CD14-positive monocyte (primary cell): ENCODE results near the gene SGO1. TPM values are rescaled to one million over a fixed set of nuclear protein-coding genes. Genes with fewer than 3 reads are reported as not detected.

ENCODE experiments used
- DNase-seq, 3 donors: peaks; one replicate each; pipeline ENCODE4 v3.0.0-alpha.2; 2011 to 2022
- H2AFZ ChIP-seq: 2 replicates; pipeline ENCODE4 v1.6.0; 2012; ENCODE audit warnings: mild to moderate bottlenecking, low read depth, low read length, inconsistent platforms; ENCODE audit not compliant: insufficient read depth, poor library complexity, severe bottlenecking
- H3K27ac ChIP-seq, 2 donors: 1 replicate in 1 of 2; 2 replicates in 1 of 2; pipeline ENCODE4 v1.5.1; 2012 to 2013; ENCODE audit warnings: low read length in 2 of 2, control low read depth in 1 of 2, inconsistent platforms in 1 of 2, low read depth in 1 of 2, mild to moderate bottlenecking in 1 of 2
- H3K27me3 ChIP-seq, 2 donors: one replicate each; pipeline versions ENCODE4 v1.6.0 to v1.6.1; 2011 to 2013; ENCODE audit warnings: low read length in 2 of 2; ENCODE audit not compliant: control insufficient read depth in 2 of 2, insufficient read depth in 2 of 2
- H3K36me3 ChIP-seq, 2 donors: replicated peaks in 1 of 2; 1 replicate in 1 of 2; 2 replicates in 1 of 2; pipeline versions ENCODE4 v1.5.1 to v1.6.1; 2012 to 2013; ENCODE audit warnings: low read length in 2 of 2, control low read depth in 1 of 2, inconsistent platforms in 1 of 2, mild to moderate bottlenecking in 1 of 2; ENCODE audit not compliant: insufficient read depth in 2 of 2, control insufficient read depth in 1 of 2
- H3K4me1 ChIP-seq, 2 donors: 1 replicate in 1 of 2; 2 replicates in 1 of 2; pipeline versions ENCODE4 v1.5.1 to v1.6.1; 2012 to 2013; ENCODE audit warnings: low read length in 2 of 2, control low read depth in 1 of 2, inconsistent platforms in 1 of 2, mild to moderate bottlenecking in 1 of 2, moderate library complexity in 1 of 2; ENCODE audit not compliant: insufficient read depth in 2 of 2, control insufficient read depth in 1 of 2
- H3K4me2 ChIP-seq: replicated peaks from 2 replicates; pipeline ENCODE3; 2012; ENCODE audit warnings: low read length, moderate library complexity, mild to moderate bottlenecking; ENCODE audit not compliant: poor library complexity, severe bottlenecking; ENCODE audit errors: extremely low read depth
- H3K4me3 ChIP-seq, 3 experiments: fragments of 200-600 bp in 1 of 3; sonication (generic) in 1 of 3; replicated peaks in 1 of 3; 1 replicate in 2 of 3; 2 replicates in 1 of 3; pipeline ENCODE4 v1.5.1; 2011 to 2013; ENCODE audit warnings: low read length in 3 of 3, mild to moderate bottlenecking in 3 of 3, control low read depth in 2 of 3, low read depth in 2 of 3, inconsistent platforms in 1 of 3, moderate library complexity in 1 of 3
- H3K79me2 ChIP-seq: 2 replicates; pipeline ENCODE4 v1.6.0; 2012; ENCODE audit warnings: mild to moderate bottlenecking, control low read depth, inconsistent platforms, low read length, moderate library complexity; ENCODE audit not compliant: insufficient read depth
- H3K9ac ChIP-seq: 2 replicates; pipeline ENCODE4 v1.6.0; 2017; ENCODE audit warnings: low read length, mild to moderate bottlenecking; ENCODE audit not compliant: insufficient read depth, poor library complexity, severe bottlenecking
- H3K9me3 ChIP-seq, 2 donors: replicated peaks in 1 of 2; 1 replicate in 1 of 2; 2 replicates in 1 of 2; pipeline versions ENCODE4 v1.5.1 to v1.6.1; 2012 to 2013; ENCODE audit warnings: low read length in 2 of 2, control low read depth in 1 of 2; ENCODE audit not compliant: control insufficient read depth in 1 of 2, insufficient read depth in 1 of 2
- H4K20me1 ChIP-seq: 2 replicates; pipeline ENCODE4 v1.6.0; 2012; ENCODE audit warnings: mild to moderate bottlenecking, low read length, control low read depth, moderate library complexity; ENCODE audit not compliant: insufficient read depth
- H3K27ac Mint-ChIP-seq, 7 donors: one replicate each; pipeline ENCODE4 v1.8.0; 2020; ENCODE audit warnings: mild to moderate bottlenecking in 7 of 7, mixed read lengths in 7 of 7, moderate library complexity in 6 of 7, inconsistent platforms in 2 of 7
- H3K27me3 Mint-ChIP-seq, 3 donors: one replicate each; pipeline ENCODE4 v1.8.0; 2021 to 2022; ENCODE audit warnings: low read depth in 3 of 3, mild to moderate bottlenecking in 3 of 3, mixed read lengths in 3 of 3, moderate library complexity in 3 of 3, inconsistent platforms in 1 of 3
- H3K36me3 Mint-ChIP-seq, 2 donors: one replicate each; pipeline ENCODE4 v1.8.0; 2020; ENCODE audit warnings: mixed read lengths in 2 of 2, inconsistent platforms in 1 of 2, mild to moderate bottlenecking in 1 of 2
- H3K4me1 Mint-ChIP-seq: one replicate; pipeline ENCODE4 v1.8.0; 2020; ENCODE audit warnings: mild to moderate bottlenecking, mixed read lengths
- H3K4me3 Mint-ChIP-seq, 2 donors: one replicate each; pipeline ENCODE4 v1.8.0; 2020; ENCODE audit warnings: mild to moderate bottlenecking in 2 of 2, mixed read lengths in 2 of 2, moderate library complexity in 1 of 2
- H3K9me3 Mint-ChIP-seq, 7 donors: one replicate each; pipeline ENCODE4 v1.8.0; 2020 to 2022; ENCODE audit warnings: mixed read lengths in 7 of 7, mild to moderate bottlenecking in 6 of 7, moderate library complexity in 6 of 7, inconsistent platforms in 2 of 7
- WGBS: methylation state at CpG from one replicate; pipeline ENCODE4 v1.1.5; 2013; ENCODE audit warnings: missing lambda C conversion rate; ENCODE audit not compliant: insufficient coverage; 5-methylcytosine and 5-hydroxymethylcytosine counted together
- intact Hi-C, 2 donors: fragments of 100-400 bp; cut with micrococcal nuclease; formaldehyde crosslinking; loops; one replicate each; pipeline versions ENCODE4 v1.15.0 to v1.15.1; 2023
- polyA plus RNA-seq, 3 donors: library from polyadenylated mRNA; depleted of rRNA in 1 of 3; unstranded in 2 of 3; stranded (reverse) in 1 of 3; fragments of 300-500 nt in 2 of 3; fragments of >200 nt in 1 of 3; fragmentation: Illumina TruSeq in 2 of 3; gene quantifications; 1 replicate in 2 of 3; 2 replicates in 1 of 3; pipeline ENCODE4 v1.2.3, GENCODE V29; 2012 to 2021
- TF ChIP-seq, protein P1 (sequence below): fragments of 200-600 bp; IDR thresholded peaks from one replicate; pipeline ENCODE4 v1.8.0; 2022; ENCODE audit warnings: antibody characterized with exemption, mild to moderate bottlenecking

Gene SGO1
- polyA plus RNA-seq, 3 donors = 0.07 to 0.42 (median 0.15) TPM

DNA sequence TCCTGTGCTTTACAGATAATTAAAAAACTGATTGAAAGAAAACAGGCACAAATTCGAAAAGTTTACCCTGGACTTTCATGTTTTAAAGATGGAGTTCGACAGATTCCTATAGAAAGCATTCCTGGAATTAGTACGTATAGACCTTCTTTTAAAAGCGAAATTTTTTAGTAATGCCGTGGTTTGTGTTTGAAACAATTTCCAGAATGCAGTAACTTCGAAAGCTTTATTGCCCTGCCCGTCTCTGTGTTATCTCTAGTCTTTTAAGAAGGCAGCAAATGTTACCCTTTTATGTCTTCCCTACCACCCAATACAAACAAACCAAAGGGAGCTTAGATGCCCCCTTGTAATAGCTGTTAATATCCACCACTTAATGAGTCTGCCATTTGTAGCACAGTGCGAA, 39.7 kb downstream of the SGO1 start:
- H3K27ac Mint-ChIP-seq = no peak overlapping the region
- intact Hi-C loops = no loop called here
- Histone ChIP-seq H3K4me1 (peaks cover 0 to 2% of the 10 kb centered on the region in 2 donors), H3K4me3 (no peak overlapping the region), H3K79me2 (no peaks in the 10 kb centered on the region), H3K9ac (no peak overlapping the region), H2AFZ (no peak overlapping the region), H4K20me1 (no peaks in the 10 kb centered on the region), H3K36me3 (peaks cover 35 to 76% of the 10 kb centered on the region in 2 donors), H3K27me3 (no peaks in the 10 kb centered on the region), H3K9me3 (no peaks in the 10 kb centered on the region), H3K27ac (no peak overlapping the region), H3K4me2 (no peak overlapping the region)
- H3K36me3 Mint-ChIP-seq = peaks cover 67 to 78% of the 10 kb centered on the region in 2 donors
- WGBS = no CpG with 5 or more reads among the region's 8 CpGs
- no peaks in the 10 kb centered on the region for H3K9me3 Mint-ChIP-seq
- H3K4me3 Mint-ChIP-seq = no peak overlapping the region
- H3K4me1 Mint-ChIP-seq = no peaks in the 10 kb centered on the region
- DNase-seq = no peak
- H3K27me3 Mint-ChIP-seq = no peaks in the 10 kb centered on the region
- TF ChIP-seq, protein P1, sequence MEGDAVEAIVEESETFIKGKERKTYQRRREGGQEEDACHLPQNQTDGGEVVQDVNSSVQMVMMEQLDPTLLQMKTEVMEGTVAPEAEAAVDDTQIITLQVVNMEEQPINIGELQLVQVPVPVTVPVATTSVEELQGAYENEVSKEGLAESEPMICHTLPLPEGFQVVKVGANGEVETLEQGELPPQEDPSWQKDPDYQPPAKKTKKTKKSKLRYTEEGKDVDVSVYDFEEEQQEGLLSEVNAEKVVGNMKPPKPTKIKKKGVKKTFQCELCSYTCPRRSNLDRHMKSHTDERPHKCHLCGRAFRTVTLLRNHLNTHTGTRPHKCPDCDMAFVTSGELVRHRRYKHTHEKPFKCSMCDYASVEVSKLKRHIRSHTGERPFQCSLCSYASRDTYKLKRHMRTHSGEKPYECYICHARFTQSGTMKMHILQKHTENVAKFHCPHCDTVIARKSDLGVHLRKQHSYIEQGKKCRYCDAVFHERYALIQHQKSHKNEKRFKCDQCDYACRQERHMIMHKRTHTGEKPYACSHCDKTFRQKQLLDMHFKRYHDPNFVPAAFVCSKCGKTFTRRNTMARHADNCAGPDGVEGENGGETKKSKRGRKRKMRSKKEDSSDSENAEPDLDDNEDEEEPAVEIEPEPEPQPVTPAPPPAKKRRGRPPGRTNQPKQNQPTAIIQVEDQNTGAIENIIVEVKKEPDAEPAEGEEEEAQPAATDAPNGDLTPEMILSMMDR = no peak

DNA sequence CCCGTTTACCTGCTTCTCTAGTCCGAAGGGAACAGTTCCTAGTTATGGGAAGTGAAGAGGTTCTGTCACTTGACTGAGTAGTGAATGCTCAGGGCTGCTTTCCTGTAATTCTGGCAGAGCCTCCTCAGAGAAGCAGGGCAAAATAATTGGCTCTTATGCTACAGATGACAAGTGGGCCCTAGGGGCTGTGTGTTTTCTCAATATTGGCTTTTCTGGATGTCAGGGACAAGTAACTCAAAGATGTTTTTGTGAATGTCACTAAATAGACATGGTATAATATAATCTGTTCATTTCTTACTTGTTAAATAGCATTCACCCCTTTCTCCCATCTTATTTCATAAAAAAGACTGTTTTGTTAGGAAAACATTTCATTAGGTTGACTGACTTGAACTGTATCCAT, 40.1 kb downstream of the SGO1 start:
- Histone ChIP-seq H3K79me2 (no peaks in the 10 kb centered on the region), H4K20me1 (no peaks in the 10 kb centered on the region), H2AFZ (no peak overlapping the region), H3K4me2 (no peak overlapping the region), H3K9ac (no peak overlapping the region), H3K4me3 (no peak overlapping the region), H3K36me3 (peaks cover 36 to 75% of the 10 kb centered on the region in 2 donors), H3K4me1 (peaks cover 0 to 5% of the 10 kb centered on the region in 2 donors), H3K27me3 (no peaks in the 10 kb centered on the region), H3K9me3 (no peaks in the 10 kb centered on the region), H3K27ac (no peak overlapping the region)
- Mint-ChIP-seq H3K9me3 (no peaks in the 10 kb centered on the region), H3K27me3 (no peaks in the 10 kb centered on the region), H3K4me1 (peaks cover 2% of the 10 kb centered on the region), H3K36me3 (peaks cover 68 to 78% of the 10 kb centered on the region in 2 donors), H3K27ac (no peak overlapping the region), H3K4me3 (no peak overlapping the region)
- TF ChIP-seq, protein P1 = no peak
- intact Hi-C loops = no loop called here
- no peak for DNase-seq
- WGBS = 100% methylated on average over 2 of the region's 2 CpGs
